T-cell (primary cell): ENCODE results near the gene TMEM123. TPM values are rescaled to one million over a fixed set of nuclear protein-coding genes. Genes with fewer than 3 reads are reported as not detected.

ENCODE experiments used
- ATAC-seq, 4 experiments: fragments of 200-7000 bp in 3 of 4; fragments of 150-1000 bp in 1 of 4; cut with Tn5 transposase; replicated peaks in 1 of 4; 1 replicate in 3 of 4; 2 replicates in 1 of 4; pipeline ENCODE4 v1.10.0; 2021; ENCODE audit warnings: moderate library complexity in 3 of 4, mild to moderate bottlenecking in 2 of 4, moderate number of reproducible peaks in 1 of 4
- CTCF ChIA-PET, 2 donors: fragments of 300-600 bp; sonication (Branson Sonifier 250); formaldehyde crosslinking; loops; one replicate each; lab custom pipeline; 2022; ENCODE audit warnings: antibody characterized with exemption in 2 of 2; lab: Charles Lee
- POLR2A ChIA-PET, 2 donors: fragments of 300-600 bp; sonication (Branson Sonifier 250); formaldehyde crosslinking; loops; one replicate each; lab custom pipeline; 2022; ENCODE audit warnings: antibody characterized with exemption in 2 of 2; lab: Charles Lee
- DNase-seq, 35 experiments: peaks; one replicate each; pipeline versions ENCODE4 v3.0.0 to v3.0.0-alpha.2; 2013 to 2023
- H3K27ac ChIP-seq: one replicate; pipeline ENCODE4 v1.5.1; 2013; ENCODE audit warnings: low read length
- H3K27me3 ChIP-seq, 2 experiments: replicated peaks in 1 of 2; 1 replicate in 1 of 2; 2 replicates in 1 of 2; pipeline versions ENCODE4 v1.6.1 to v1.7.0; 2013; ENCODE audit warnings: low read length in 1 of 2, mixed read lengths in 1 of 2; ENCODE audit not compliant: control insufficient read depth in 2 of 2, insufficient read depth in 2 of 2; ENCODE audit errors: extremely low read depth in 1 of 2
- H3K36me3 ChIP-seq, 2 donors: 1 replicate in 1 of 2; 2 replicates in 1 of 2; pipeline versions ENCODE4 v1.6.1 to v1.7.0; 2013; ENCODE audit warnings: low read length in 1 of 2; ENCODE audit not compliant: control insufficient read depth in 2 of 2, insufficient read depth in 1 of 2; ENCODE audit errors: extremely low read depth in 1 of 2
- H3K4me1 ChIP-seq, 2 experiments: 1 replicate in 1 of 2; 2 replicates in 1 of 2; pipeline versions ENCODE4 v1.6.1 to v1.7.0; 2013; ENCODE audit warnings: low read length in 2 of 2, mixed read lengths in 1 of 2; ENCODE audit not compliant: insufficient read depth in 2 of 2, control insufficient read depth in 1 of 2; ENCODE audit errors: extremely low read depth in 1 of 2
- H3K4me3 ChIP-seq, 2 donors: 1 replicate in 1 of 2; 2 replicates in 1 of 2; pipeline versions ENCODE4 v1.5.1 to v1.7.0; 2013; ENCODE audit warnings: mild to moderate bottlenecking in 2 of 2, low read length in 1 of 2, moderate library complexity in 1 of 2; ENCODE audit not compliant: control insufficient read depth in 1 of 2; ENCODE audit errors: extremely low read depth in 1 of 2
- H3K9me3 ChIP-seq: 2 replicates; pipeline ENCODE4 v1.7.0; 2013
- H3K27ac Mint-ChIP-seq, 2 donors: one replicate each; pipeline ENCODE4 v1.8.0; 2020 to 2021; ENCODE audit warnings: mild to moderate bottlenecking in 2 of 2, mixed read lengths in 2 of 2
- H3K27me3 Mint-ChIP-seq, 2 donors: one replicate each; pipeline ENCODE4 v1.8.0; 2021 to 2022; ENCODE audit warnings: mixed read lengths in 2 of 2
- H3K36me3 Mint-ChIP-seq: one replicate; pipeline ENCODE4 v1.8.0; 2021; ENCODE audit warnings: mixed read lengths
- H3K4me1 Mint-ChIP-seq, 3 donors: one replicate each; pipeline ENCODE4 v1.8.0; 2020 to 2022; ENCODE audit warnings: mixed read lengths in 3 of 3, mild to moderate bottlenecking in 1 of 3
- H3K4me3 Mint-ChIP-seq, 3 donors: one replicate each; pipeline ENCODE4 v1.8.0; 2020 to 2022; ENCODE audit warnings: mild to moderate bottlenecking in 3 of 3, mixed read lengths in 3 of 3, moderate library complexity in 3 of 3
- H3K9me3 Mint-ChIP-seq, 3 donors: one replicate each; pipeline ENCODE4 v1.8.0; 2020 to 2022; ENCODE audit warnings: mixed read lengths in 3 of 3
- WGBS: methylation state at CpG from one replicate; pipeline ENCODE4 v1.1.5; 2013; ENCODE audit warnings: missing lambda C conversion rate; ENCODE audit not compliant: insufficient coverage; 5-methylcytosine and 5-hydroxymethylcytosine counted together
- total RNA-seq, 35 experiments: library from RNA in 6 of 35; stranded (reverse) in 6 of 35; fragments of 120-200 nt in 1 of 35; gene quantifications; one replicate each; pipeline versions ENCODE4 v1.2.1 to v1.2.4 and lab custom pipeline; 2013 to 2026

The TMEM123 gene
- total RNA-seq, 5 donors from 2014 or later (not counting 1 experiment from before 2014, with no cell fraction given) = 361 to 469 (median 428) TPM

DNA sequence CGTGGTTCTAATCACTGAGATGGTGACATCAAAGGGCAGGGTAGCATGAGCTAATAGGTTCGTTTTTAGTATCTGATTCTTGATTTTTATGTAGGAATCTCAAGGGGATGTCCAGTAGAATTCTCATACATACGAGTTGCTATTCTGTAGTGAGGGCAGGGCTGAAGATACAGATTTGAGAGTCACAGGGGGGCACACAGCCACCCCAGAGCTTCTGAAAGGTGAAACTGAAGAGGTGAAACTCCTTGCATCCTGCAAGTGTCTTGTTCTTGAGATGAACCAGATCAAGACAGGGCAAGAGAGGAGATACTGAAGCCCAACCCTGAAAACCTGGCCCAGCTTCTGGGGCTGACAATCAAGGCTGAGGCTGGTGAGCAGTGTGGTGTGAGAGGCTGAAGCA, 35.6 kb upstream of the TMEM123 start:
- H3K27ac Mint-ChIP-seq = no peak overlapping the region
- H3K36me3 Mint-ChIP-seq = no peaks in the 10 kb centered on the region
- Histone ChIP-seq H3K27ac (no peak overlapping the region), H3K4me3 (no peak overlapping the region), H3K36me3 (no peaks in the 10 kb centered on the region), H3K9me3 (no peaks in the 10 kb centered on the region), H3K4me1 (peaks cover 2 to 3% of the 10 kb centered on the region in 2 experiments), H3K27me3 (no peaks in the 10 kb centered on the region)
- H3K27me3 Mint-ChIP-seq = no peaks in the 10 kb centered on the region
- ChIA-PET CTCF (interaction anchor here (0.9 to 1.3 kb wide), 2 partner anchors 8 to 11 kb away, joined by 3 read pairs; no protein-coding TSS in a partner anchor), POLR2A (interaction anchor here in 1 of 2 donors (0.9 kb wide), 1 partner anchor 9 kb away, joined by 4 read pairs; no protein-coding TSS in a partner anchor)
- peaks cover 3 to 8% (median 4%) of the 10 kb centered on the region in 3 donors for H3K4me1 Mint-ChIP-seq
- H3K4me3 Mint-ChIP-seq = no peak overlapping the region
- ATAC-seq (no peak), DNase-seq (no peak)
- 67% methylated on average over 1 of the region's 3 CpGs for WGBS
- H3K9me3 Mint-ChIP-seq = no peaks in the 10 kb centered on the region

DNA sequence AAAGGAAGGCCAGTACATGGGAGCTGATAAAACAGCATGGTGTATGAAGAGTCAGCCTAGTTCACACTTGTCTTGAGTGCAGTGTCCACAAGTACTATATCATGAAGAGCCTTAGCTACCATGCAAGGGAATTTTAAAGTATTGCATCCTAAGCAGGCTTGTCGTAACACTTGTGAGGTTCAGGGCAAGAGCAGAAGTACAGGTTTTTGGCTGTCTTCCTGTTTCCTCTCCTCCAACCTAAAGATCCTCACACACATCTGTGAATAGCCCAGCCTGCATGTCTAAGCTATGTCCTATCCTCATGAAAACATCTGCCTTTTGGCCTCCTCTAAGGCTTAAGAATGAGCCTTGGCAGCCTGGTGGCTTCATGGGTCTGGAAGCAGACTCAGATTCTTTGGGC, 34.6 kb upstream of the TMEM123 start:
- H3K9me3 ChIP-seq = no peaks in the 10 kb centered on the region
- H3K4me1 ChIP-seq = peaks cover 2 to 3% of the 10 kb centered on the region in 2 experiments
- POLR2A ChIA-PET = interaction anchor here in 1 of 2 donors (0.8 kb wide), 1 partner anchor 144 kb away, joined by 3 read pairs; no protein-coding TSS in a partner anchor
- H3K27me3 ChIP-seq = no peaks in the 10 kb centered on the region
- ATAC-seq = no peak
- Mint-ChIP-seq H3K9me3 (no peaks in the 10 kb centered on the region), H3K27me3 (no peaks in the 10 kb centered on the region), H3K36me3 (no peaks in the 10 kb centered on the region), H3K27ac (no peak overlapping the region), H3K4me1 (peaks cover 3 to 8% (median 4%) of the 10 kb centered on the region in 3 donors), H3K4me3 (no peak overlapping the region)
- H3K27ac ChIP-seq = no peak overlapping the region
- no peak for DNase-seq
- no CpG with 5 or more reads among the region's 1 CpG for WGBS
- CTCF ChIA-PET = interaction anchor here (0.7 to 1.3 kb wide), 4 partner anchors 9 to 138 kb away, joined by 3 to 9 read pairs (median 3); no protein-coding TSS in a partner anchor
- H3K36me3 ChIP-seq = no peaks in the 10 kb centered on the region
- H3K4me3 ChIP-seq = no peak overlapping the region

DNA sequence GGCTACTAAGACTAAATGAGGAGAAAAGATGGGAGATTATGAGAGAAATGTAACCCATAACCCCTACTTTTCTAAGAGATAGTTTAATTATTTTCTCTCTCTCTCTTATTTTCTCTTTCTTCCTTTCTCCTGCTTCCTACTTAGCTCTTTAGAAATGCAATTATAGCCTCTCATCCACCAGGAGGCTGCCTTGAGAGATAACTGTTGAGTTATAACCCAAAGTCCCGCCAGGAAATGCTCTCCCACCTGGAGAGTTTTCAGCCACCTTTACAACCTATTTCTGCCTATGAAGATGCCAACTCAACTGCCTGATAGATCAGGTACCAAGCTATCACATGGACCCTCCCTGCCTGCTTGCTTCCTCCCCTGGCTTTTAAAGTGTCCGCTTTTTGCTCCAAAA, 34.0 kb upstream of the TMEM123 start:
- no peaks in the 10 kb centered on the region for H3K36me3 Mint-ChIP-seq
- H3K9me3 Mint-ChIP-seq = no peaks in the 10 kb centered on the region
- Histone ChIP-seq H3K27ac (no peak overlapping the region), H3K36me3 (no peaks in the 10 kb centered on the region), H3K9me3 (no peaks in the 10 kb centered on the region), H3K27me3 (no peaks in the 10 kb centered on the region), H3K4me3 (no peak overlapping the region), H3K4me1 (peaks cover 2 to 3% of the 10 kb centered on the region in 2 experiments)
- 100% methylated on average over 2 of the region's 2 CpGs for WGBS
- no peak overlapping the region for H3K4me3 Mint-ChIP-seq
- peaks cover 3 to 8% (median 4%) of the 10 kb centered on the region in 3 donors for H3K4me1 Mint-ChIP-seq
- no peak overlapping the region for H3K27ac Mint-ChIP-seq
- POLR2A ChIA-PET = interaction anchor here in 1 of 2 donors (0.8 kb wide), 1 partner anchor 144 kb away, joined by 3 read pairs; no protein-coding TSS in a partner anchor
- CTCF ChIA-PET = interaction anchor here in 1 of 2 donors (1.2 kb wide), 1 partner anchor 119 kb away, joined by 9 read pairs; no protein-coding TSS in a partner anchor
- ATAC-seq = no peak
- no peaks in the 10 kb centered on the region for H3K27me3 Mint-ChIP-seq
- DNase-seq = no peak

DNA sequence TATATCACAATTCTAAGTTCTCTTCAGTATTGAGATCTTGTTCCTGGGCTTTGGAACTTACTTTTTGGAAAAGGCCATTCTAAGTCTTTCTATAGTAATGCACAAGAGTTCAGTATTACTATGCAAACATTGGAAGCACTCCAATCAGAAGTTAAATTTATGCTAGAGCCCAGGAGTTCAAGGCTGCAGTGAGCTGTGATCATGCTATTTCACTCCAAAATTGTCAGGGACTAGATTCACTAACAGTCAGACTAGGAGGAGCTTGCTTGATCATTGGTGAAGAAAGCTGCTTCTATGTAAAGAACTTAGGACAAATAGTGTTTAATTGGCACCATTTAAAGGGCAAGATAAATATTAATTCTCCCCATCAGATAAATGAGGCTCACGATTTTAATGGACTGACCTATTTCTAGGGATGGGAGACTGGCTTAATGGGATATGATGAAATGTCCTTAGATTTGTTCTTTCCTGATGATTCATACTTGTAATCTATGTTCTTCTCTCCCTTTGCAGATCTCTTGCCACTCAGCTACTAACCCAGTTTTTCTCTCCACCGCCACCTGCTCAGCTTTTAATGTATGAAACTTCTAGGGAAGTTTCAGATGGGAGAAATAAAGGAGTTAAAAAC, 32.6 kb upstream of the TMEM123 start:
- Histone ChIP-seq H3K9me3 (no peaks in the 10 kb centered on the region), H3K4me1 (peaks cover 2 to 3% of the 10 kb centered on the region in 2 experiments), H3K27me3 (no peaks in the 10 kb centered on the region), H3K36me3 (no peaks in the 10 kb centered on the region), H3K4me3 (no peak overlapping the region), H3K27ac (no peak overlapping the region)
- no peak for DNase-seq
- Mint-ChIP-seq H3K4me1 (peaks cover 3 to 14% (median 4%) of the 10 kb centered on the region in 3 donors), H3K9me3 (no peaks in the 10 kb centered on the region), H3K36me3 (no peaks in the 10 kb centered on the region), H3K27me3 (no peaks in the 10 kb centered on the region), H3K27ac (no peak overlapping the region), H3K4me3 (no peak overlapping the region)
- CTCF ChIA-PET = interaction anchor here (0.5 to 1.0 kb wide), 2 partner anchors 28 to 127 kb away, joined by 4 read pairs; no protein-coding TSS in a partner anchor
- no peak for ATAC-seq
- POLR2A ChIA-PET = no interaction called here
- no CpG with 5 or more reads among the region's 2 CpGs for WGBS

DNA sequence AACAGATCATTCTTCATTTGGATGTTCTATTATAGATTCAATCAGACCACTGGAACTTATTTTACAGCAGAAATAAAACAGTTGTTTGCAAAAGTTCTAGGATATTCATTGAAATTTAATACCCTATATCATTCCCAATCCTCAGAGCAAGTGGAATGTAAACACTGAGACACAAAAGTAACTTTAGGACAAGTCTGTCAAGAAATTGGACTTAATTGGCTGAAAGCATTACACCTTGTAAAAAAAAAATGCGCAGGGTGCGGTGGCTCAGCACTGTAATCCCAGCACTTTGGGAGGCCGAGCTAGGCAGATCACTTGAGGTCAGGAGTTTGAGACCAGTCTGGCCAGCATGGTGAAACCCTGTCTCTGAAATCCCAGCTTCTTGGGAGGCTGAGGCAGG, 29.9 kb upstream of the TMEM123 start:
- WGBS = 94% methylated on average over 2 of the region's 3 CpGs
- H3K27me3 Mint-ChIP-seq = no peaks in the 10 kb centered on the region
- no peaks in the 10 kb centered on the region for H3K36me3 Mint-ChIP-seq
- ChIA-PET CTCF (no interaction called here), POLR2A (no interaction called here)
- Histone ChIP-seq H3K4me1 (peaks cover 2 to 6% of the 10 kb centered on the region in 2 experiments), H3K27me3 (no peaks in the 10 kb centered on the region), H3K4me3 (no peak overlapping the region), H3K36me3 (no peaks in the 10 kb centered on the region), H3K27ac (no peak overlapping the region), H3K9me3 (no peaks in the 10 kb centered on the region)
- no peak overlapping the region for H3K4me3 Mint-ChIP-seq
- H3K27ac Mint-ChIP-seq = no peak overlapping the region
- H3K4me1 Mint-ChIP-seq = peaks cover 13 to 20% (median 20%) of the 10 kb centered on the region in 3 donors
- ATAC-seq (no peak), DNase-seq (no peak)
- no peaks in the 10 kb centered on the region for H3K9me3 Mint-ChIP-seq

DNA sequence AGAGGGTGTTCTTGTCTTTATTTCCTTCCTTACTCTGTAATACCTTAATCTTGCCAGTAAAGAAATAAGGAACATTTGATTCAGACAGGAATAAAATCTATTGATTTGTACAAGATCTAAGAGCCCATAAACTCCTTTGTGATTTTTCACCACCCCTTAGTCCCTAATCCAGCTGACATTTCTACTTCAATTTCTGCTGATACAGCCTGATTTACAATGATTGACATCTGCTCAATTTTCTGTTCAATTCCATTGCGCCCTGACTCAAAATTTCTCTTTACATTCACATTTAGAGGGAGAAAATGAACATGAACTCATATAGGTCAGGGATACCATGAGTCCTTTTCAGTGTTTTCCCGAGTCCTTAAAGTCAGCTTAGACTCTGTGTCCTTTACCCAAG, 27.2 kb upstream of the TMEM123 start:
- Mint-ChIP-seq H3K4me3 (no peak overlapping the region), H3K27ac (no peak overlapping the region), H3K27me3 (no peaks in the 10 kb centered on the region), H3K9me3 (no peaks in the 10 kb centered on the region), H3K36me3 (no peaks in the 10 kb centered on the region), H3K4me1 (peaks cover 24 to 34% (median 34%) of the 10 kb centered on the region in 3 donors)
- Histone ChIP-seq H3K4me1 (peaks cover 5 to 18% of the 10 kb centered on the region in 2 experiments), H3K27me3 (no peaks in the 10 kb centered on the region), H3K4me3 (no peak overlapping the region), H3K27ac (no peak overlapping the region), H3K9me3 (no peaks in the 10 kb centered on the region), H3K36me3 (no peaks in the 10 kb centered on the region)
- POLR2A ChIA-PET = interaction anchor here in 1 of 2 donors (0.7 kb wide), 1 partner anchor 61 kb away, joined by 3 read pairs; no protein-coding TSS in a partner anchor
- no peak for ATAC-seq
- CTCF ChIA-PET = interaction anchor here (0.5 to 1.0 kb wide), 3 partner anchors 22 to 104 kb away, joined by 3 to 4 read pairs (median 3); no protein-coding TSS in a partner anchor
- WGBS = 60% methylated on average over 1 of the region's 2 CpGs
- no peak for DNase-seq
